Right lobe of liver (tissue), 6 donors: ENCODE results near the gene VSNL1. TPM values are rescaled to one million over a fixed set of nuclear protein-coding genes. Genes with fewer than 3 reads are reported as not detected.

ENCODE experiments used
- ATAC-seq, 4 donors: fragments of 200-7000 bp; cut with Tn5 transposase; one replicate each; pipeline ENCODE4 v1.9.1; 2020; ENCODE audit warnings: mild to moderate bottlenecking in 4 of 4, moderate library complexity in 4 of 4
- DNase-seq, 3 donors: peaks; one replicate each; pipeline ENCODE4 v3.0.0-alpha.2; 2020
- H3K27ac ChIP-seq, 3 donors: fragments of 200-600 bp; one replicate each; pipeline ENCODE4 v1.8.0; 2022
- H3K27me3 ChIP-seq, 2 donors: fragments of 200-600 bp; one replicate each; pipeline ENCODE4 v1.8.0; 2022
- H3K36me3 ChIP-seq, 4 donors: fragments of 200-600 bp; sonication (generic) in 1 of 4; one replicate each; pipeline versions ENCODE4 v1.5.1 to v1.8.0; 2017 to 2022; ENCODE audit warnings: control low read depth in 1 of 4
- H3K4me1 ChIP-seq, 4 donors: fragments of 200-600 bp; sonication (generic) in 1 of 4; one replicate each; pipeline versions ENCODE4 v1.5.1 to v1.8.0; 2017 to 2022; ENCODE audit warnings: control low read depth in 1 of 4
- H3K4me3 ChIP-seq, 3 donors: fragments of 200-600 bp; one replicate each; pipeline ENCODE4 v1.8.0; 2022
- H3K9me3 ChIP-seq, 4 donors: fragments of 200-600 bp; sonication (generic) in 1 of 4; one replicate each; pipeline versions ENCODE4 v1.5.1 to v1.8.0; 2017 to 2022; ENCODE audit warnings: control low read depth in 1 of 4
- POLR2A ChIP-seq: fragments of 450-650 bp; IDR thresholded peaks from one replicate; pipeline ENCODE4 v1.6.1; 2017; ENCODE audit warnings: antibody characterized with exemption, mild to moderate bottlenecking
- WGBS: methylation state at CpG from one replicate; pipeline ENCODE4 v1.1.6; 2018; ENCODE audit warnings: low coverage, low lambda C conversion rate; ENCODE audit not compliant: insufficient coverage; ENCODE audit errors: missing lambda C conversion rate; 5-methylcytosine and 5-hydroxymethylcytosine counted together
- intact Hi-C, 2 donors: fragments of 100-400 bp; cut with DNase I; formaldehyde crosslinking; loops; one replicate each; pipeline versions ENCODE4 v1.11.2 to v1.14.1; 2022
- total RNA-seq, 6 experiments: library from RNA; depleted of rRNA in 2 of 6; stranded (reverse); fragments of >200 nt in 2 of 6; fragmentation: NEBNext Ultra II Directional in 3 of 6; extraction: Animal tissue kit (Norgen Biotek cat#: 25700) in 3 of 6; gene quantifications; one replicate each; pipeline versions ENCODE4 v1.1.0 to v1.2.4, GENCODE V29; 2016 to 2023
- TF ChIP-seq, protein P1 (sequence below), 4 donors: fragments of 200-600 bp in 3 of 4; fragments of 450-650 bp in 1 of 4; IDR thresholded peaks; one replicate each; pipeline versions ENCODE4 v1.5.1 to v1.8.0; 2016 to 2022; ENCODE audit warnings: antibody characterized with exemption in 4 of 4, mild to moderate bottlenecking in 2 of 4
- donor health status: DM: no; HTN: yes; CAD: no.
- donor health status: DM: no; HTN: no; CAD: no.
- donor health status: DM: no; HTN: no; CAD: no.
- donor health status: DM: no; HTN: yes; CAD: no.
- donor health status: DM: no; HTN: yes; CAD: no.

Gene VSNL1
- total RNA-seq, 6 experiments from 2014 or later, result 2.1 to 12.1 (median 4.3) TPM

DNA sequence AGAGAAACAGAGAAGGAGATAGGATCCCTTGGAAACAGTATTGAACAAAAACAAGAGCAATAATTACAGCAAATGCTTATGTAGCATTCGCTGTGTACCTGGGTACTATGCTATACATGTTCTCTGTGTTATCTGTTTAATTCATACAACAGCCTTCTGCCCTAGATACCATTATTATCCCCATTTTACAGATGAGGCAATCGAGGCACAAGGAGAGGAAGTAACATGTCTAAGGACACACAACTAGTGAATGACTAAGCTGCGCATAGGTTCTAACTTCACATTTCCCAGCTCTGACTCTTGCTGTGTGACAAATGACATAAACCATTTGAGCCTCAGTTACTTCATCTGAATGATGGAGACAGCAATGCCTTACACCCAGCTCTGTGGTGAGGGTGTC is 70.5 kb downstream of the VSNL1 start:
- ATAC-seq (no peak), DNase-seq (no peak)
- H3K9me3 ChIP-seq, result no peaks in the 10 kb centered on the region
- no peaks in the 10 kb centered on the region for H3K36me3 ChIP-seq
- H3K27me3 ChIP-seq, result no peaks in the 10 kb centered on the region
- WGBS, result 79% methylated on average over 3 of the region's 3 CpGs
- TF ChIP-seq POLR2A, result no peak
- TF ChIP-seq, protein P1, sequence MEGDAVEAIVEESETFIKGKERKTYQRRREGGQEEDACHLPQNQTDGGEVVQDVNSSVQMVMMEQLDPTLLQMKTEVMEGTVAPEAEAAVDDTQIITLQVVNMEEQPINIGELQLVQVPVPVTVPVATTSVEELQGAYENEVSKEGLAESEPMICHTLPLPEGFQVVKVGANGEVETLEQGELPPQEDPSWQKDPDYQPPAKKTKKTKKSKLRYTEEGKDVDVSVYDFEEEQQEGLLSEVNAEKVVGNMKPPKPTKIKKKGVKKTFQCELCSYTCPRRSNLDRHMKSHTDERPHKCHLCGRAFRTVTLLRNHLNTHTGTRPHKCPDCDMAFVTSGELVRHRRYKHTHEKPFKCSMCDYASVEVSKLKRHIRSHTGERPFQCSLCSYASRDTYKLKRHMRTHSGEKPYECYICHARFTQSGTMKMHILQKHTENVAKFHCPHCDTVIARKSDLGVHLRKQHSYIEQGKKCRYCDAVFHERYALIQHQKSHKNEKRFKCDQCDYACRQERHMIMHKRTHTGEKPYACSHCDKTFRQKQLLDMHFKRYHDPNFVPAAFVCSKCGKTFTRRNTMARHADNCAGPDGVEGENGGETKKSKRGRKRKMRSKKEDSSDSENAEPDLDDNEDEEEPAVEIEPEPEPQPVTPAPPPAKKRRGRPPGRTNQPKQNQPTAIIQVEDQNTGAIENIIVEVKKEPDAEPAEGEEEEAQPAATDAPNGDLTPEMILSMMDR (IDR thresholded peaks at IDR 0.05), result no peak
- H3K27ac ChIP-seq, result no peak overlapping the region
- no peaks in the 10 kb centered on the region for H3K4me1 ChIP-seq
- no peak overlapping the region for H3K4me3 ChIP-seq
- intact Hi-C loops, result no loop called here

DNA sequence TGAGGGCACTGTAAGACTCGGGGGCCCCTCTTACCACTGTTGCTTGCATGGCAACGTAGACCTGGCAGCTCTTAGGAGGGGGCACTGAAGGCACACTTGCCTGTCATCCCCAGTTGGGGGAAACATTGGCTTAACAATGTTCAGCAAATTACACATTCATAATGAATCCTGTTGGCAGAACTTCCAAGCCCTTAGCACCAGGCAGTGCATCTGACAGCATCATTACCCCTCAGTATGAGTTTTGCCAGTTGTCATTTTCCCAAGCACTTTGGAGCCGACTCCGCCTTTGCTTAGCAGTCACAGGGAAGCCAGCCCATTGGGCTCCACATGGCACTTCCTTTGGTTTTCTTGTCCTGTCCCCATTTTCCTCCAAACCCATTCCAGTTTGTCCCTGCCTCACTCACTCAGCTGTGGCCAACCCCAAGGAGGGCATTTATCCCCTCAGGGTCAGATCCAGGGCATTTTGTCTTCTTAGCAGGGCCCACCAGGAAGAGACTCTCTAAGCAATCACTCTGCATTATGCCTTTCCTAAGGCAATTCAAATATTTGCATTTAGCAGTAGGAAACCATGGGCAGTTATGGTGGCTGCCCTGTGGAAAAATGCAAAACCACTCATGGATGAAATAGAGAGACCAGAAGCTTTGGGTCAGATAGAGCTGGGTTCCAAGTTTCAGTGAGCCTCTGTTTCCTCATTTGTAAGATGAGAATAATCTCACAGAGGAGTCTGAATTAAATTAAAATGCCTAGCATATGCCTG is 73.9 kb downstream of the VSNL1 start:
- H3K36me3 ChIP-seq, result no peaks in the 10 kb centered on the region
- H3K9me3 ChIP-seq, result no peaks in the 10 kb centered on the region
- H3K27ac ChIP-seq, result no peak overlapping the region
- WGBS, result 100% methylated on average over 3 of the region's 4 CpGs
- no peaks in the 10 kb centered on the region for H3K27me3 ChIP-seq
- no peaks in the 10 kb centered on the region for H3K4me1 ChIP-seq
- DNase-seq (no peak), ATAC-seq (no peak)
- intact Hi-C loops, result no loop called here
- no peak overlapping the region for H3K4me3 ChIP-seq
- TF ChIP-seq, protein P1 (IDR thresholded peaks at IDR 0.05), result no peak
- no peak for TF ChIP-seq POLR2A

DNA sequence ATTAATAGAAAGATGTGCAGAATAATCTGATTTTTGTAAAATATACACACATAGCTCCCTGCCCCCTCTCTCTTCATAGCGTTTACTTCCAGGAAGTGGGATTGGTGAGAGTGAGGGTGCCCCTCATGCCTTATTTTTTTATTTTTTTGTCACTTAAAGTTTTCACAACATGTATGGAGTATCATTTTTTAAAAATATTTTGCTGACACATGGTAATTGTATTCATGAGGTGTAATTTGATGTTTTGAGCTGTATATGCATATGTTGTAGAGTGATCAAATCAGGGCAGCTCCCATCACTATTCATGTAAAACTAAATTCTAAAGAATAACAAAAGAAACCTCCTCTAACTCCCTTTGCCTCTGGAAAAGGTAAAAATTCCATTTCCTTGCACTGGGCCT is 74.7 kb downstream of the VSNL1 start:
- no peaks in the 10 kb centered on the region for H3K4me1 ChIP-seq
- no peak for TF ChIP-seq POLR2A
- 90% methylated on average over 1 of the region's 1 CpG for WGBS

DNA sequence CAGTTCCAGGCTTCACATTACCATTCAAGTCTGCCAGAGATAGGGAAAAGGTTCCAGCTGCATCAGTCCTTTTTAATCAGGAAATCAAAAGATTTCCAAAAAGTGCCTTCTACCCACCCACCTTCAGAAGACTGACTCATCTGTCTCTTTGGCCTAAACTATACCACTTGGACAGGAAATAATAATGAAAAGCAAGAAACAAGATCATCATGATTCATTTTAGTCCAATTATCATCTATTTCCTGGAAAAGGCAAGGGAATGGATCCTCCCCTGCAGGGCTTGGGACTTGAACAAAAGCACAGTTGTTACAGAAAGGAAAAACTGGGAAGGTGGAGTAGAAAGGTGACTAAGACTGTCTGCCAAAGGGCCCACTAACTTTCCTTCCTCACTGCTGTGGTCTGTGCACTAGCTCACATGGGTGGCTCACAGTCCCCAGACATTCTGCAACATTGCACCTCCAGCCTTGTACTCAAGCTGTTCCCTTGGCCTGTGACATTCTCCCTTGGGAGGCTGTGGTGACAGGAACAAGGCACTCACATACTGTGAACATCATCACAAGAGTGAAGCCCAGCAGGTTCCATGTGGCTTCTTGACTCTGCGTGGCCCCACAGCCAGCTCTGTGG is 75.3 kb downstream of the VSNL1 start:
- DNase-seq, result no peak
- no peaks in the 10 kb centered on the region for H3K9me3 ChIP-seq
- H3K27ac ChIP-seq, result no peak overlapping the region
- no peaks in the 10 kb centered on the region for H3K27me3 ChIP-seq
- WGBS, result no CpG with 5 or more reads among the region's 1 CpG
- no peak for ATAC-seq
- H3K4me1 ChIP-seq, result no peaks in the 10 kb centered on the region
- no peaks in the 10 kb centered on the region for H3K36me3 ChIP-seq
- intact Hi-C loops, result no loop called here
- no peak for TF ChIP-seq POLR2A
- H3K4me3 ChIP-seq, result no peak overlapping the region

More for the DNA sequence above, 74.7 kb downstream of the VSNL1 start:
- Histone ChIP-seq H3K36me3 (no peaks in the 10 kb centered on the region), H3K27me3 (no peaks in the 10 kb centered on the region), H3K4me3 (no peak overlapping the region), H3K27ac (no peak overlapping the region), H3K9me3 (no peaks in the 10 kb centered on the region)
- ATAC-seq (no peak), DNase-seq (no peak)
- intact Hi-C loops, result no loop called here

DNA sequence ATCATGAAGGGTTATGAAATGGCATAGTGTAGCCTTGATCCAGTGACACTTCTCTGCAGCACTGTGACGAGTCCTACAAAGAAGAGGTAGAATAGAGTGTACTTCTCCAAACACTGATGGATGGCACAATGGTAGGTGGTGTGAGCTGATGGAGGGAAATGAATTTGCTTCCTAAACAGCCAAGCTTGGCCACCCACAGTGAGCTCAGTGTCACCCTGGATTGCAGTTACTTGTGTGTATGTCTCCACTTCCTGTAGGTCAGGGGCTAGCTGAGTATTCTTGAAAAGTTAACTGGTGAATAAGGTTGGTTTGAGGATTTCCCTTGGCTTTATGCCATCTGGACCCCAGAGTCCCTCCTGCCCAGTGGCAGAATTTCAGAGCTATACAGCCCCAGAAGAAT is 75.9 kb downstream of the VSNL1 start:
- Histone ChIP-seq H3K4me3 (no peak overlapping the region), H3K36me3 (no peaks in the 10 kb centered on the region), H3K4me1 (no peaks in the 10 kb centered on the region), H3K27me3 (no peaks in the 10 kb centered on the region), H3K27ac (no peak overlapping the region), H3K9me3 (no peaks in the 10 kb centered on the region)
- intact Hi-C loops, result no loop called here
- DNase-seq (no peak), ATAC-seq (no peak)
- 86% methylated on average over 1 of the region's 1 CpG for WGBS
- TF ChIP-seq, protein P1 (IDR thresholded peaks at IDR 0.05), result no peak
- TF ChIP-seq POLR2A, result no peak
